OCI-LY1 (cell line): Measurements from ENCODE around the gene COL5A2.

Experiments used
- H2AFZ ChIP-seq: fragments of 200-600 bp; sonication (generic), shearing (Covaris generic); 2 replicates; pipeline ENCODE4 v1.6.0; 2014; ENCODE audit warnings: antibody characterized with exemption, mild to moderate bottlenecking, low read length
- H3F3A ChIP-seq: fragments of 200-600 bp; sonication (generic), shearing (Covaris generic); 2 replicates; pipeline ENCODE4 v1.6.0; 2014; ENCODE audit warnings: mild to moderate bottlenecking, antibody characterized with exemption, low read length, moderate library complexity; ENCODE audit not compliant: insufficient read depth
- H3K27ac ChIP-seq: fragments of 200-600 bp; sonication (generic); 2 replicates; pipeline ENCODE4 v1.5.1; 2014; ENCODE audit warnings: low read length, mixed run types, mild to moderate bottlenecking, low read depth; ENCODE audit not compliant: poor library complexity, severe bottlenecking
- H3K27me3 ChIP-seq: fragments of 200-600 bp; sonication (generic); 2 replicates; pipeline ENCODE4 v1.6.0; 2014; ENCODE audit warnings: antibody characterized with exemption, mild to moderate bottlenecking, low read length, moderate library complexity; ENCODE audit not compliant: insufficient read depth
- H3K36me3 ChIP-seq: fragments of 200-600 bp; sonication (generic); 2 replicates; pipeline ENCODE4 v1.6.1; 2014; ENCODE audit warnings: mild to moderate bottlenecking, antibody characterized with exemption, low read length, moderate library complexity, mixed read lengths; ENCODE audit not compliant: insufficient read depth
- H3K4me1 ChIP-seq: fragments of 200-600 bp; sonication (generic); 2 replicates; pipeline ENCODE4 v1.5.1; 2014; ENCODE audit warnings: mild to moderate bottlenecking, low read length, moderate library complexity; ENCODE audit not compliant: insufficient read depth, severe bottlenecking
- H3K4me2 ChIP-seq: fragments of 200-600 bp; sonication (generic), shearing (Covaris generic); 2 replicates; pipeline ENCODE4 v1.6.1; 2014; ENCODE audit warnings: low read length
- H3K4me3 ChIP-seq: fragments of 200-600 bp; sonication (generic); 2 replicates; pipeline ENCODE4 v1.5.1; 2014; ENCODE audit warnings: low read length, low read depth, mild to moderate bottlenecking, mixed read lengths; ENCODE audit not compliant: poor library complexity, severe bottlenecking
- H3K79me2 ChIP-seq: fragments of 200-600 bp; shearing (Covaris generic); 2 replicates; pipeline ENCODE4 v1.6.1; 2016; ENCODE audit warnings: mixed run types, low read length, mixed read lengths; ENCODE audit not compliant: insufficient read depth
- H3K9ac ChIP-seq: fragments of 200-600 bp; sonication (generic), shearing (Covaris generic); 2 replicates; pipeline ENCODE4 v1.6.1; 2014; ENCODE audit warnings: mild to moderate bottlenecking, low read length, mixed read lengths
- H3K9me2 ChIP-seq: fragments of 200-600 bp; sonication (generic), shearing (Covaris generic); 2 replicates; pipeline ENCODE4 v1.6.1; 2014; ENCODE audit warnings: low read depth, mild to moderate bottlenecking, low read length, mixed read lengths
- H3K9me3 ChIP-seq: fragments of 200-600 bp; shearing (Covaris generic); 2 replicates; pipeline ENCODE4 v1.6.1; 2014; ENCODE audit warnings: low read length, mixed read lengths
- H4K20me1 ChIP-seq: fragments of 200-600 bp; sonication (generic), shearing (Covaris generic); 2 replicates; pipeline ENCODE4 v1.6.0; 2016; ENCODE audit warnings: mild to moderate bottlenecking, low read length; ENCODE audit not compliant: insufficient read depth
- CTCF ChIP-seq: fragments of 200-600 bp; sonication (generic), shearing (Covaris generic); IDR thresholded peaks from 2 replicates; pipeline ENCODE4 v1.5.1; 2017; ENCODE audit warnings: mild to moderate bottlenecking, antibody characterized with exemption, low read length, moderate library complexity, mixed read lengths
- EZH2 ChIP-seq: fragments of 200-600 bp; sonication (generic), shearing (Covaris generic); IDR thresholded peaks from 2 replicates; pipeline ENCODE4 v1.8.0; 2017; ENCODE audit warnings: borderline replicate concordance, mixed run types, mild to moderate bottlenecking, antibody characterized with exemption, low read length, moderate library complexity, mixed read lengths

Gene COL5A2

GRCh38 chr2:189222468-189223105, 43.0 kb upstream of the COL5A2 start:
- H3K4me1 ChIP-seq = no peaks in the 10 kb centered on the region
- no peak overlapping the region for H3K4me2 ChIP-seq
- H3K79me2 ChIP-seq = no peaks in the 10 kb centered on the region
- no peaks in the 10 kb centered on the region for H3K36me3 ChIP-seq
- no peak overlapping the region for H3K9ac ChIP-seq
- no peaks in the 10 kb centered on the region for H3K9me2 ChIP-seq
- no peaks in the 10 kb centered on the region for H3F3A ChIP-seq
- H3K27me3 ChIP-seq = no peaks in the 10 kb centered on the region
- H3K9me3 ChIP-seq = no peaks in the 10 kb centered on the region
- H2AFZ ChIP-seq = no peak overlapping the region
- H3K27ac ChIP-seq = no peak overlapping the region
- H3K4me3 ChIP-seq = no peak overlapping the region
- no peaks in the 10 kb centered on the region for H4K20me1 ChIP-seq
- TF ChIP-seq CTCF (no peak), EZH2 (no peak)

DNA sequence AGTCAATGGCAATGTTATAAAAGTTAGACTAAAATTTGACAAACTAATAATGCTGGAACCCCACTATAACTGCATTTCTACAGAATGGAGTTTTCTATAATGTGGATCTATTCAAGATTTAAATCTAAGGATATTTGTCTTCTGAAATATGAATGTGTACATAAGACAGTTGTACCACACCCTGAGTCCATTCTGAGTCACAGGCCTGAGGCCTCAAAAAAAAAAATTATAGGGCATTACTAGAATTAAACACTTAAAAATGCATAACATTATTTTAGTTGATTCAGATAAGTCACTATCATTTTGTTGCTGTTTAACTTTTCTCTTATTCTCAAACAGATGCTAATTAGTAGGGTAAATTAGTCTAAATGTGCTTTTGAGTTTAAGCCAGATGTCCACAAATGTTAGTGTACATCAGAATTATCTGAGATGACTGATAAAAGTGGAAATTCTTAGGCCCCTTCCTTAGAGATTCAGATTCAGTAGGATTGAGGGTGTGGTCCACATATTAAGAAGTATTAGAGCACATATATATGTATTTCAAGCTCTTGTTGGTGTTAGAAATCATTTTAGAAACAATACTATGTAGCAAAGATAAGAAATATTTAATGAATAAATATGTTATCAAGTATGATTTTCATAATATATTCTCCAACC, 42.4 kb upstream of the COL5A2 start:
- Histone ChIP-seq H3K9ac (no peak overlapping the region), H2AFZ (no peak overlapping the region), H4K20me1 (no peaks in the 10 kb centered on the region), H3K4me1 (no peaks in the 10 kb centered on the region), H3K9me2 (no peaks in the 10 kb centered on the region), H3K4me2 (no peak overlapping the region), H3K9me3 (no peaks in the 10 kb centered on the region), H3K27ac (no peak overlapping the region), H3K79me2 (no peaks in the 10 kb centered on the region), H3K4me3 (no peak overlapping the region), H3F3A (no peaks in the 10 kb centered on the region), H3K27me3 (no peaks in the 10 kb centered on the region), H3K36me3 (no peaks in the 10 kb centered on the region)
- TF ChIP-seq CTCF (no peak), EZH2 (no peak)

DNA sequence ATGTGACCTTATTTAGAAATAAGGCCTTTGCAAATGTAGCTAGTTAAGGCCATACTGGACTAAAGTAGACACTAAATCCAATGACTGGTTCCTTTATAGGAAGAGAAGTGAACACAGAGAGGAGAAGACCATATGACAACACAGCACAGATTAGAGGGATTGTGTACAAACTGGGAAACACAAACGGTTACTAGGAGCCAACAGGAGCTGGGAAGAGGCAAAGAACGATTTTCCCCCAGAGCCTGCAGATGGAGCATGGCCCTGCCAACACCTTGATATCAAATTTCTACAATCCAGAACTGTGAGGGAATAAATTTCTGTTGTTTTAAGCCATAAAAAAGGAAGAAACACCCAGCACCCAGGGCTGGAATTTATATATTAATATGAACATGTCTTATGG, 38.7 kb upstream of the COL5A2 start:
- Histone ChIP-seq H3K4me3 (no peak overlapping the region), H3K4me1 (no peaks in the 10 kb centered on the region), H3K4me2 (no peak overlapping the region), H3F3A (no peaks in the 10 kb centered on the region), H3K36me3 (no peaks in the 10 kb centered on the region), H3K79me2 (no peaks in the 10 kb centered on the region), H3K27ac (no peak overlapping the region), H2AFZ (no peak overlapping the region), H3K27me3 (no peaks in the 10 kb centered on the region), H3K9me3 (no peaks in the 10 kb centered on the region), H3K9me2 (no peaks in the 10 kb centered on the region), H3K9ac (no peak overlapping the region), H4K20me1 (no peaks in the 10 kb centered on the region)
- TF ChIP-seq EZH2 (no peak), CTCF (no peak)
